ENCODE measurements around the gene PANX2.
A peak's percentile ranks its signal among the peaks of the same experiment; 100 is the strongest.
"Not testable (repeated sequence)": the region's sequence is repeated elsewhere in the genome, so short reads cannot be mapped to it uniquely, and the experiment has no call there.

Gene PANX2

DNA sequence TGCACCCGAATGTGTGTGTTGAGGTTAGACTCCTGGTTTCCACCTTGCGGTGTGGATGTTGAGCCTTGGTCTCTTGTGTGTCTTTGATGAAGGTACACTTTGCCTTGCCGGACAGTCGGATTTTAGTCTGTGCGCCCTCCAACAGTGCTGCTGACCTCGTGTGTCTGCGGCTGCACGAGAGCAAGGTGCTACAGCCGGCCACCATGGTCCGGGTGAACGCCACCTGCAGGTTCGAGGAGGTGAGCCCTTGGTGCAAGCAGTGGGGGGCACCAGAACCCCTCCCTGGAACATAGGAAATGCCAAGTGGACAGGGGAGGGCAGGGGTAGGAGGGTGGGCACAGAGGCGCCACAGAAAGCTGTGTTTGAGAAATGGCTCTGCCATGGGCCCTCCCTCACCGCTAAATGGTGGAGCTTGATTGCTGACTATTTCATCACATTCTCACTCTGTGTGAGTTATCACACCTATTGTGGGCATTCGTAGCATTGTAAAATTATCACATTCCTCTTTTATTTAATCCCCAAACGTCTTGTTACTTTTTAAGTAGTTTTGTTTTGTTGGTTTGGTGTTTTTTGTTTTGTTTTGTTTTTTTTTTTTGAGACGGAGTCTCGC, 26.4 kb upstream of the PANX2 start:
- Histone ChIP-seq H3K4me1 (peaks cover 0 to 6% (median 0%) of the 10 kb centered on the region in 4 donors), H3K4me3 (no peak overlapping the region), H3K27ac (no peak overlapping the region), H3K27me3 (peaks cover 0 to 48% of the 10 kb centered on the region in 2 donors), H3K9me3 (no peaks in the 10 kb centered on the region), H3K36me3 (no peaks in the 10 kb centered on the region)
- intact Hi-C loops (cut with DNase I; ENCODE audit: low total_unique reads), result no loop called here
- no peak for DNase-seq
- TF ChIP-seq, protein P1, sequence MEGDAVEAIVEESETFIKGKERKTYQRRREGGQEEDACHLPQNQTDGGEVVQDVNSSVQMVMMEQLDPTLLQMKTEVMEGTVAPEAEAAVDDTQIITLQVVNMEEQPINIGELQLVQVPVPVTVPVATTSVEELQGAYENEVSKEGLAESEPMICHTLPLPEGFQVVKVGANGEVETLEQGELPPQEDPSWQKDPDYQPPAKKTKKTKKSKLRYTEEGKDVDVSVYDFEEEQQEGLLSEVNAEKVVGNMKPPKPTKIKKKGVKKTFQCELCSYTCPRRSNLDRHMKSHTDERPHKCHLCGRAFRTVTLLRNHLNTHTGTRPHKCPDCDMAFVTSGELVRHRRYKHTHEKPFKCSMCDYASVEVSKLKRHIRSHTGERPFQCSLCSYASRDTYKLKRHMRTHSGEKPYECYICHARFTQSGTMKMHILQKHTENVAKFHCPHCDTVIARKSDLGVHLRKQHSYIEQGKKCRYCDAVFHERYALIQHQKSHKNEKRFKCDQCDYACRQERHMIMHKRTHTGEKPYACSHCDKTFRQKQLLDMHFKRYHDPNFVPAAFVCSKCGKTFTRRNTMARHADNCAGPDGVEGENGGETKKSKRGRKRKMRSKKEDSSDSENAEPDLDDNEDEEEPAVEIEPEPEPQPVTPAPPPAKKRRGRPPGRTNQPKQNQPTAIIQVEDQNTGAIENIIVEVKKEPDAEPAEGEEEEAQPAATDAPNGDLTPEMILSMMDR (IDR thresholded peaks at IDR 0.05), result no peak

DNA sequence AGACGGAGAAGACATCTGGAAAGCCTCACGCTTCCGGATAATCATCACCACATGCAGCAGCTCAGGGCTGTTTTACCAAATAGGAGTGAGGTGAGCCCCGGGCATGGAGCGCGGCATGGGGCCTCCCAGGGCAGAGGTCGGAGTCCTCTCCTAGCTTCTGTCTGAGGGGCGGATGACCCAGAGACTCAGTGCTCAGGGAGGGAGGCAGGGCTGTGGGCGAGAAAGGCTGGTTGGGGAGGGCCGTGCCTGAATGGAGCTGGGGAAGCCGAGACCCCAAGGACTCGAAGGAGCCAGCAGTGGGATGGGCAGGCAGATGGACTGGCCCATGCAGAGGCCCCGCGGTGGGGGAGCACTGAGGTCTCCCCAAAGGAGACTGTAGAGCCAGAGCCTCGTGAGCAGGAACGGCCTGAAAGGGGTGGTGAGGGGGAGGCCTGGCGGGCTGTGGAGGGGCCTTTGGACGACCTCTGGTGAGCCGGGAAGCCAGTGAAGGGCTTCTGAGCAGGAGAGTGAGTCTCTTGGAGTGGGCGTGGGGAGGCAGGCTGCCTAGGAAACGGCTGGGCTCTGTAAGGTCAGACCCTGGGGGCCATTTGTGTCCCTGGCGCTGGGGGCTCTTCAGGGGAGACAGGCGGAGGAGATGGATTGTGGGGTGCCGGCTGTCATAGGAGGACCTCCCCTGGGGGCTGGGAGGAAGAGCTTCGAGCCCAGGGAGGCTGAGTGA, 24.7 kb upstream of the PANX2 start:
- no peaks in the 10 kb centered on the region for H3K9me3 ChIP-seq
- H3K27ac ChIP-seq, result no peak overlapping the region
- no peak overlapping the region for H3K4me3 ChIP-seq
- intact Hi-C loops (cut with DNase I; ENCODE audit: low total_unique reads), result loop anchor here (5.0 kb wide), 1 partner anchor 61 kb away; no protein-coding TSS in a partner anchor
- no peaks in the 10 kb centered on the region for H3K36me3 ChIP-seq
- no peak for DNase-seq
- H3K4me1 ChIP-seq, result peaks cover 0 to 6% (median 0%) of the 10 kb centered on the region in 4 donors
- H3K27me3 ChIP-seq, result peaks cover 0 to 58% of the 10 kb centered on the region in 2 donors
- TF ChIP-seq, protein P1 (IDR thresholded peaks at IDR 0.05), result no peak

DNA sequence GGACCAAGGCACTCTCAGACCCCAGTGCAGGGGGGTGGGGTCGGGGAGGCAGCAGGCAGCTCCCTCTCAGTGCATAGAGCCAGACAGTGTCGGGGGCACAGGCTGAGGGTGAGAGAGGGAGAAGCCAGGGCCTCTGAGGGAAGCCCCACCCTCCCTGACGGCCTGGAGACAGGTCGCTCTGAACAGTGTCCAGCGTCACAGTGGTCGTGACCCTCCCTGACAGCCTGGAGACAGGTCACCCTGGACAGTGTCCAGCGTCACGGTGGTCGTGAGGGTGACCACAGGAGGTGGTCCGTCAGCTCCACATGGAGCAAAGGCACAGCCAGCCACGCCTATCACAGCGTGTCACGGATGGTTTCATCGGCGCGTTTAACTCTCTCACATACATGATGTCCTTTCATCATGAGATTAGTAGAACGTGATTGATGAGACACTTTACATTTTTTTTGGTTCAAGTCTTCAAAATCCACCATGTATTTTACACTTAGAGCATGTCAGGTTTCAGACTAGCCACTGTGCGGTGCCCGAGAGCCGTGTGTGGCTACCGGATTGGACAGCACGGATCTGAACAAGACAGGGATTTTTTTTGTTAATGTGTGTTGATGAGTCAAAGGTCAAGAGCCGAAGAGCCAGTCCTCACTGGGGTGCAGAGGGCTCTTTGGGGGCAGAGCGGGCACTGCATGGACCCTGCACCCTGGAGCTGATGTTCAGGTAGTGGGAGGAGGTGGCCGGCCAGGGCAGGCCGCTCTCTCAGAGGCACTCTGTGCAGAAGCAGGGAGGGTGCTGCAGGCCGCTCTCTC, 23.9 kb upstream of the PANX2 start:
- H3K27me3 ChIP-seq, result peaks cover 0 to 55% of the 10 kb centered on the region in 2 donors
- peaks cover 0 to 6% (median 0%) of the 10 kb centered on the region in 4 donors for H3K4me1 ChIP-seq
- no peaks in the 10 kb centered on the region for H3K36me3 ChIP-seq
- no peaks in the 10 kb centered on the region for H3K9me3 ChIP-seq
- TF ChIP-seq, protein P1 (IDR thresholded peaks at IDR 0.05), result peak; percentile 59 to 64
- H3K27ac ChIP-seq, result no peak overlapping the region
- DNase-seq, result peak in 1 of 2 donors; percentile 44
- no peak overlapping the region for H3K4me3 ChIP-seq
- intact Hi-C loops (cut with DNase I; ENCODE audit: low total_unique reads), result loop anchor here (5.0 kb wide), 1 partner anchor 61 kb away; no protein-coding TSS in a partner anchor

DNA sequence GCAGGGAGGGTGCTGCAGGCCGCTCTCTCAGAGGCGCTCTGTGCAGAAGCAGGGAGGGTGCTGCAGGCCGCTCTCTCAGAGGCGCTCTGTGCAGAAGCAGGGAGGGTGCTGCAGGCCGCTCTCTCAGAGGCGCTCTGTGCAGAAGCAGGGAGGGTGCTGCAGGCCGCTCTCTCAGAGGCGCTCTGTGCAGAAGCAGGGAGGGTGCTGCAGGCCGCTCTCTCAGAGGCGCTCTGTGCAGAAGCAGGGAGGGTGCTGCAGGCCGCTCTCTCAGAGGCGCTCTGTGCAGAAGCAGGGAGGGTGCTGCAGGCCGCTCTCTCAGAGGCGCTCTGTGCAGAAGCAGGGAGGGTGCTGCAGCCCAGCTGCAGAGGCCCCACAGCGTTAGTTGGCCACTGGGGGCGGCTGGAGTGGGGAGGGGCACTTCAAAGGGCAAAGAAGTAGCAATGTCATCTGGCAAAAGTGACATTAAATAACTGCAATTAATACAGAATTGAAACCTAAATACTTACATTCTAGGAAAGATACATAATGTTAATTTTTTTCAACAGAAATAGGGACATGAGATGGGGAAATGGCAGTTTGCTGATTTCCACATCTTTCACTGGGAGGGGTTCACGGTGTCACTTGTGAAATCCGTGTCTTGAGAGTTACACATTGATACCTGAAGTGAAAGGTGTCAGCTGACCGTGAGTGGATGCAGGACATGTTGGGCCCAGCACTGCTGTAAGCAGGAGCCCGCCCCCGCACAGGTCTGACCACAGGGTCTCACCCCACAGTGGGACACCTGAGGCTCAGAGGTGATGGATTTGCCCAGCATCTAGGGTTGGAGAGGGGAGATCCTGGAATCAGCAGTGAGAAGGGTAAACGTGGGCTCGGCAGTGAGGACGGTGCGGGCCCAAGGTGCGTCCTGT, 23.0 kb upstream of the PANX2 start:
- H3K27me3 ChIP-seq, result peaks cover 0 to 48% of the 10 kb centered on the region in 2 donors
- H3K4me1 ChIP-seq, DNase-seq, H3K27ac ChIP-seq, H3K4me3 ChIP-seq, H3K9me3 ChIP-seq, H3K36me3 ChIP-seq: not testable (repeated sequence)
- intact Hi-C loops (cut with DNase I; ENCODE audit: low total_unique reads), result loop anchor here (5.0 kb wide), 1 partner anchor 60 kb away; no protein-coding TSS in a partner anchor

DNA sequence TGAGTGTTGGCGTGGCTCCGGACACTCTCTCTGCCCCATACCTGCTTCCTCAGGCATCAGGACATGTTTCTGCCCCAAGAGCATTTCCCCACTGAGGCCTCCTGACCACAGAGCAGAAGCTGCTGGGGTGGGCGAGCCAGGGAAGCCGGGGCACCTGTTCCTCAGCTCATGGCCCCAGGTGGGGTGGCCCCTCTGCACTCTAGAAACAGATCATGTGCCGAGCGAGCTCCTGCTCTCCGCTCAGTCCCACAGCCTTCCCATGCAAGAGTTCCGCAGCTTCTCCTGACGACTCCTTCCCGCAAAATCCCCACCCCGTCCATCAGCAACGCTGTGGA, 22.4 kb upstream of the PANX2 start:
- Histone ChIP-seq H3K27ac (no peak overlapping the region), H3K36me3 (no peaks in the 10 kb centered on the region), H3K27me3 (peaks cover 0 to 50% of the 10 kb centered on the region in 2 donors), H3K4me1 (peaks cover 0 to 6% (median 0%) of the 10 kb centered on the region in 4 donors), H3K9me3 (no peaks in the 10 kb centered on the region), H3K4me3 (no peak overlapping the region)
- TF ChIP-seq, protein P1 (IDR thresholded peaks at IDR 0.05), result no peak
- intact Hi-C loops (cut with DNase I; ENCODE audit: low total_unique reads), result loop anchor here (5.0 kb wide), 1 partner anchor 59 kb away; no protein-coding TSS in a partner anchor
- DNase-seq, result no peak
